HG03060 (cell line): ENCODE data around the gene COBL.

Experiments used
- ATAC-seq: cut with Tn5 transposase; IDR thresholded peaks from one replicate; pipeline ENCODE4 v1.9.1; 2021; ENCODE audit warnings: low read depth, moderate number of reproducible peaks; ENCODE audit not compliant: unreplicated experiment

The COBL gene

DNA sequence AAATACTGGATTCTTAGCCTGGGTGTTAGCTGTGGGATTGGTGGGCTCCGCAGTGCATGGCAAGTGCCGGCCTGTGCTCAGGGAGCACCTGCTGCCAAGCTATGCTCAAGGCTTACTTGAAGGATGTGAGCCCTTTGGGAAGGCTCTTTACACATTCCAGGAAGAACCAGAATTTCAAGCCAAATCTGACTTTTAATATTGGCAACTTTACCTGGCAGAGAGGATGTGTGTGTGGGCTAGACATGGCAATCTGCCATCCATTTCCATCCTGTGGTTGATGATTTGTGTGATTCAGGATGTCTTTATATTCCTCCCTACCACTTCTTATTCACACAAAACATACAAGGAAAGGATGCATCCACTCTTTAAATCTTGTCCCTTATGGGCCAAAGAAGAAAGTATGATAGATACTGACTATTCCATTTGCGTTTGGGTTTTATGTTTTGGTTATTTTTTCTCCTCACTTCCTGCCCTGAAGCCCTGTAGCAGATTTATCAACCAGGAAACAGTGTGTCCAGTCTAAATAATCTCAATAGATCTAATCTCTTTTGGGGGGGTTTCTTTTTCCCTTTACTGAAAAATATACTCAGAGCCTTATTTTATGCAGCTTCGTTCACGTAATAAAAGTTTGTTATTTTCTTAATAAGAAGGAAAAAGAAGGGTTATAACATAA is 247.1 kb downstream of the COBL start:
- no peak for ATAC-seq

GRCh38 chr7:51068401-51068800 is 248.2 kb downstream of the COBL start:
- no peak for ATAC-seq

DNA sequence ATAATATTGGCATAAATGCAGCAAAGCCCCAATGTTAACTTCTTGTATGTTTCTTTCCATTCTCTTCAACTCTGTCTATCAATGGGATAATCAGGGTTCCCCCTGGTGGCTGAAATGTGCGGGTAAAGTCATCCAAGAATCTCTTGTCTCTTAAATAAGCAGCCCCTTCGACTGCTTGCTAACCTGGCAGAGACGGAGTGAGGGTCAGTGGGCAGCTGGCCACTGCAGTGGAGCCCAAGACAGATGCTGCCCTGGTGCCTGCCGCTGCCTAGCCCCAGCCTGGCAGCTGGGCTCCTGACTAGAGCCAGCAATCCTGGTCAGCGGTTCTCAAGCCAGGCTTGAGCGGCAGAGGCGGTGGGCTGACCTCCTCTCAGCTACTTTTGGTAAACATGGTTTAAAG is 248.9 kb downstream of the COBL start:
- ATAC-seq = no peak

GRCh38 chr7:51067258-51067657 is 249.4 kb downstream of the COBL start:
- ATAC-seq = no peak

DNA sequence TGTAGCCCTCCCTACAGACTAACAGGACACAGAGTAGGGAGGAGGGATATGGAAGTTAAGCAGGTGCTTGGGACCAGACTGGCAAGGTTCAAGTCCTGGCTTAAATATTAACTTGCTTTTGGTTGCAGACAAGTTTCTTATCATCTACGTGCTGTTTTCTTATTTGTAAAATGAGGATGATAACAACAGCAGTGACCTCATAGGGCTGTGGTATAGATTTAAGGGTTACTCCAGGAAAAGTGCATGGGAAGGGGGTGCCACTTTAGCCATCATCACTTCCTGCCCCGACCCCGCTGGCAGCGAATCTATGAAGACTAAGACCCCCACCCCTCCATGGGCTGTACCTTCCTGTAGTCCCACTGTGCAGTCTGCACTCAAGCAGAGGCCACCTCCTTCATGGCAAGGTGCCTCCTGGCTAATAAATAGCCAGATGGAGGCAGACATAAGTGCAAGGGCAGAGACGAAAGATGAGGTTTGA is 250.2 kb downstream of the COBL start:
- no peak for ATAC-seq

- ATAC-seq = no peak
Observed at GRCh38 chr7:51065766-51066165, 250.8 kb downstream of the COBL start.

DNA sequence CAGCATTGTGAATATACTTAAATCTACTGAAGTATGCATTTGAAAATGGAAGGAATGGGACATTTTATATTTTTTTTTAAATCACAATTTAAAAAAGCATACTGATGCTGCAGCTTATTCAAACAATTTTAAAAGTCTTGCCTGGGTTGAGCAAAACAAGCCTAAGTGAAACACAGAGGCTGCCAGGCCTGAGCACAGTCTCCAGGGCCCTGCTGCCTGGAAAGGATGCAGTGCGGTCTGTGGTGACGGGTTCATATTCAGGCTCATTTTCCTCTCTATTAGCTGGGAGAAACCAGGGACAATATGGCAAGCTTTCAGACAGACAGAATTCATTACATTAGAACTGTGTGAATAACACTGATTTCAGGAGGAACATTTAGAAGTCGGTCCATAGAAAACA is 251.9 kb downstream of the COBL start:
- ATAC-seq = no peak

- no peak for ATAC-seq
Observed at GRCh38 chr7:51062222-51062987, 254.2 kb downstream of the COBL start.

GRCh38 chr7:51060536-51060935 is 256.1 kb downstream of the COBL start:
- ATAC-seq = no peak

DNA sequence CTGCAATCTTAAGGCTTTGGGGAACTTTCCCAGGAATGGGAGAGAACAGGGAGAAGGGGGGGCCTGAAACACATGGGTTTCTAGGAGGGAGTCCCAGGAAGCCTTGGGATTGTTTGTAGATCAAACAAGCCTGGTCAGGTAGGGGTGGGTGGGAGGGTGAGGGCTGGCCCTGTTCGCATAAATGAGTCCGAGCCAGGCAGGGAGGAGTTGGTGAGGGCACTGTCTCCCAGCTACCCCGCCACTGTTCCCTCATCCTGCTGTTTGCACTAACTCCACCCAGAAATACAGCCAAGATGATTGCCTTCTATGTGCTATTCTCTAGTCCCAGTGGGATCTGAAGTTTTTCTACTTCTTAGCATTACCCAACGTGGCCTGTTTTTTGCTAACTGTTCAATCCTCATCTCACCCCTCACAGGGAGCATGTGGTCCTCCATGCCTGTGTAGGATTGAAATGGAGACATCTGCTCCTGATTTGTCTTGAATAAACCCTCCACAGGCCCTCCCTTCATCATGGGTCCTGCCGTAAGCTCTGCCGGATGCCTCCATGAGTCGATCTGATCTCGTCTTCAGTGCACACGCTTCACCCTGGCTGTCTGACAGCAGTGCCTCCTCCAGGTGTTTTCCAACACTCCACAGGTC is 257.0 kb downstream of the COBL start:
- no peak for ATAC-seq

DNA sequence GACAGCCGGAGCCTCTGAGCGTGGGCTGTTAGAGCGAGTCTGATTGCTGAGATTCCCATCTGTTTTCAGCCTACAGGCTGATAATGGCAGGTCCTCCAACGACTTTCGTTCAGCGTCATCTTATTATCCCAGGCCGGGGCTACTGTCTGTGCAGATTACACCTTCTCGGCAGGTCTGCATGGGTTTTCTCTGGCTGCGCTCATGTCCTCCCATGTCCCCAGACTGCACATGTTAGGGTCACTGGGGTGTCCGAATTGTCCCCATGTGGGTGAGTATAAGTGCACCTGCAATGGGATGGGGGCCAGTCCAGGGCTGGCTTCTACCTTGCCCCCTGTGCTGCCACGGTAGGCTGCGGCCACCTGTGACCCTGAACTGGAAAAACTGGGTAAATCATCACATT is 257.8 kb downstream of the COBL start:
- ATAC-seq = no peak

DNA sequence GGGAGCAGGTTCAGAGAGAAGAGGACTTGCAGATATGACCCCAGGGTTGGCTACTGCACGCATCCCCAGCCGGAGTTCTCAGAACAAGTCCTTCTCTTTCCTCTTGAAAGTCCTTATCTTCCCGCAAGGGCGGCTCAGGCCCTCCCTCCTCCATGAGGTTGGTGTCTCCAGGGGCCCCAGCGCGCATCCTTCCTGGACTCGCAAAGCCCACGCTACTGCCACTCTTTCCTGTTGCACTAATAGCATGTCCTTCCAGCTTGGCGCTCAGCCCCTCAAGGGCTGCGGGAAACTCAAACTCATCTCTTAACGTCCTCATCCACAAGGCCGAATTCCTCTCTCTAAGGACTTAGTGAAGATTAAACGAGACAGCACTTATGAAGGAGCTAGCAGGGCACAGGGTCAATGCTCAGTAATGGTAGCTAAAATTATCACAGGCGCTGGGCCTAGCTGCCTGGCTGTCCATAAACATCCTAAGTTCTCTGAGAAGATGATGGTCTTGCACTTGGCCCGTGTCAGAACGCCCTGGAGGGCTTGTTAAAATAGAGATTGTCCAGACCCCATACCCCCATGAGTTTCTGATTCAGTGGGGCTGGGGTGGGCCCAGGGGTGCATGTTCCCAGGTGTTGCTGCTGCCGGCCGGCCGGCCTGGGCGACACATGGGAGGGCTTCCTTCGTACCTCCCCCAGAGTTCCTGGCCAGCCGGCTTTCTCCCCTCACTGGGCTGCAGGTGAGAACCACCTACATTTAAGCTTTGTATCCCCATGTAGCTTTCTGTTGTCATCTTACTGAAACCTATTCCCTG is 261.4 kb downstream of the COBL start:
- ATAC-seq = no peak

GRCh38 chr7:51054231-51054630 is 262.4 kb downstream of the COBL start:
- no peak for ATAC-seq

DNA sequence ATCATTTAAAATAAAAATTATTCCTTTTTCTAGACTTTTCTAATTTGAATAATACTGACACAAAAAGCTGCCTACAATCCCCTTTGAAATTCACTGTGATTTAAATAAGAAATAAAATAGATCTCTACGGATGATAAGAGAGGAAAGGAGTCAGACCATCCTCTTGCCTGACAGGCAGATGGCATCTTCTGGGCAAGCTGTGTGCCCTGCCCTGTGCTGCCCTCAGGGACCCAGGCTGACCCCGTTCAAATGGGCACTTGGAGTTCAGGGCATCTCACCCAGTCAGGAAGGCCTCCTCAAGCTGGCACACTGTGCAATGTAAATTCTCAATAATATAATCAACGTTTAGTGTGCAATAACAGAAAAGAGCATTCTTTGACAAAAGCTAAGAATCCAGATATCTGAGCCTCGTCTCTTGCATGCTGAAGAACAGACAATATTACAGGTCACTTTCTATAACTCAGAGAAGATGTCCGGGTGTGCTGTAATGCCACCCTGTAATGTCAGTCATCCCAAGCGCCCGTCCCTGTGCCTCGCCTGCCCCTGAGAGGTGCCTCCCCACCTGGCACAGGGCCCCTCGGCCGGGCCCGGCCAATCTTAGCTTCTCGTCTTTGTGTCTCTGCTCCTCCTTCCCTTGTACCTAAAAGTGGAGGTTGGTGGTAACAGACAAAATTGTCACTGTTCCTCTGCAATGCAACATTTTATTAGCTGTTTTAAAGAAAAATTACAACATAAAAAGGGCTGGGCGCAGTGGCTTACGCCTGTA is 263.3 kb downstream of the COBL start:
- ATAC-seq = no peak

- no peak for ATAC-seq
Observed at GRCh38 chr7:51046482-51046881, 270.1 kb downstream of the COBL start.

GRCh38 chr7:51046103-51046466 is 270.5 kb downstream of the COBL start:
- no peak for ATAC-seq

DNA sequence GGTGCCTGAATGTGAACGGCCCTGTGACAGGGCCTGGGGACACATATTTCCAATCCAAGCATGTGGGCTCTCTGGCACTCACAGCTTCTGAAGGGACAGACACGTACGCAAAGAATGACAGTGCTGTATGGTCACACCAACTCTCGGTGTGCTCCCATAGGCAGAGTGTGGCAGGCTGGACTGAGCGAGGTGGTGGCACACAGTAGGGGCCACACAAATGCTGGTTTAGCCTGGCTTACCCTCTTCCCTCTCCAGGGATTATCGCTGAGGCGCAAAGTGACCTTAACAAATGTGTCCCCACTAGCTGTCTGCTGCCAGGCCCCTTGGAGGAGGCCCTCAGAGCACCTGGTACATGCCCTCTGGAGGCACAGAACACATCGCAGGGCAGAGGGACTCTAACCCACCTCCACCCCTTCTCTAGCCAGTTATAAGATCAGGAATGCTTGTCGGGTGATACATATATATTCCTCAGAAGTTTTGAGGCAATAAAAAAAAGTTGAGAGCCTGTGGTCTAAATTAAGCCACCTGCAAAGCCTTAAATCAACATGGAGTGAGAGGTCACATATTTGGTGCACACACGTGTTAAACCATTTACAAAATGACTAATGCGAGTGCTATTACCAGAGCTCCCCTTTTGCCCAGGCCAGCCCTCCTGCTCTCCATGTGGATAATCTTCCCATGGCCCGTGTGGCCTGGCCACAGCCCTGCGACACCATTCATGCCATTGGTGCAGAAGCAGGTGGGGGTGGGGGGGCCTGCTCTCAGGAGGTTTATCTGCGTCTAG is 271.1 kb downstream of the COBL start:
- no peak for ATAC-seq

DNA sequence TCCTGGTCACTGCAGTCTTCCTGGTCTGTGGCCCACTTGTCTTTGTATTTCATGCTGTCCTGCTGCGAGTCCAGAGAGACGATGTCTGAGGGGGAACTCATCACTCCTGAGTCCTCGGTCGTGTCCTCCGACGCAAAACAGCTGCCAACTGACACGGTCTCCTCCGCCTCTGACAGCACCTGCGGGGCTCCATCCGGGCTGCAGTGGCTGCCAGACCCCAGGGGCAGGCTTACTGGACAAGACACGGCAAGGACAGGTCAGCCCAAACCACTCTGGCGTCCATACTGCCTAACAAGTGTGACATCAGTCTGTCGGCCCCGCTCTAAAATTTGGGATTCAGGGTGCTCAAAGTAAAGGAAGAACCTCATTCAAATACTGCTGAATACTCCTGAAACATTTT is 273.1 kb downstream of the COBL start:
- no peak for ATAC-seq

DNA sequence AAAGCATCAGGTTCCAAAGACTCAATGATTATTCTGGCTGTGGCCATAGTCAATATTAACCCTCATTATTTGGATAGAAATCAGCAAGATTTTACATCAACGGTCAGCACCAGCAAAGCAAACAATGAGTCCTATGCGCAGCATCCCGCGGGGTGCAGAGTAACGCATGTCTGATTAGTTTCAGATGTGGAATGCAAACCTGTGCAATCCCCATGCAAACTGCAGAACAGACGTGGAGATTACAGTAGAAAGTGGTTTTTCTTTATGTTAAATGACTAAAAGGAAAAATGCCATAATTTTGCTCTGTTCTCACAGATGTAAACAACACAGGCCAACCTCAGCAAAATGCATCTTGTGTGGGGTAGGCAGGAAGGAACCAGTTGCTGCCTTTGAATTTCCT is 275.8 kb downstream of the COBL start:
- ATAC-seq = no peak
